Suprapubic skin (tissue), 4 donors: Measurements from ENCODE around the gene AIG1. TPM values are rescaled to one million over a fixed set of nuclear protein-coding genes. Genes with fewer than 3 reads are reported as not detected.
"Not testable (repeated sequence)": the region's sequence is repeated elsewhere in the genome, so short reads cannot be mapped to it uniquely, and the experiment has no call there.

Experiments
- DNase-seq, 2 donors: peaks; one replicate each; pipeline ENCODE4 v3.0.0-alpha.2; 2019; ENCODE audit warnings: low spot score in 2 of 2
- H3K27ac ChIP-seq: fragments of 200-600 bp; sonication (generic); one replicate; pipeline ENCODE4 v1.5.1; 2019
- H3K27me3 ChIP-seq: fragments of 200-600 bp; sonication (generic); one replicate; pipeline ENCODE4 v1.5.1; 2019
- H3K36me3 ChIP-seq: fragments of 200-600 bp; sonication (generic); one replicate; pipeline ENCODE4 v1.5.1; 2019
- H3K4me1 ChIP-seq: fragments of 200-600 bp; sonication (generic); one replicate; pipeline ENCODE4 v1.5.1; 2019
- H3K4me3 ChIP-seq: fragments of 200-600 bp; sonication (generic); one replicate; pipeline ENCODE4 v1.5.1; 2019; ENCODE audit warnings: mild to moderate bottlenecking
- H3K9me3 ChIP-seq: fragments of 200-600 bp; sonication (generic); one replicate; pipeline ENCODE4 v1.5.1; 2019
- EP300 ChIP-seq: sonication (generic); formaldehyde crosslinking; IDR thresholded peaks from one replicate; pipeline ENCODE4 v1.6.1; 2017; ENCODE audit warnings: antibody characterized with exemption
- POLR2A ChIP-seq, 2 donors: fragments of 450-650 bp; IDR thresholded peaks; one replicate each; pipeline ENCODE4 v1.6.1; 2017; ENCODE audit warnings: antibody characterized with exemption in 2 of 2, mild to moderate bottlenecking in 2 of 2, moderate library complexity in 2 of 2
- POLR2AphosphoS5 ChIP-seq, 3 donors: sonication (generic); formaldehyde crosslinking; IDR thresholded peaks; one replicate each; pipeline ENCODE4 v1.6.1; 2017; ENCODE audit warnings: antibody characterized with exemption in 3 of 3
- WGBS: methylation state at CpG from one replicate; pipeline ENCODE4 v1.1.5; 2018; 5-methylcytosine and 5-hydroxymethylcytosine counted together
- total RNA-seq, 4 donors: library from RNA; depleted of rRNA; stranded (reverse); fragments of >200 nt; gene quantifications; one replicate each; pipeline ENCODE4 v1.1.0, GENCODE V29; 2016
- TF ChIP-seq, protein P1 (sequence below), 2 donors: fragments of 200-600 bp in 1 of 2; fragments of 450-650 bp in 1 of 2; sonication (generic) in 1 of 2; IDR thresholded peaks; one replicate each; pipeline ENCODE4 v1.5.1; 2016 to 2019; ENCODE audit warnings: antibody characterized with exemption in 2 of 2, mild to moderate bottlenecking in 1 of 2, moderate library complexity in 1 of 2

The AIG1 gene
- total RNA-seq, 4 donors from 2014 or later = 14.5 to 22.1 (median 19.7) TPM

DNA sequence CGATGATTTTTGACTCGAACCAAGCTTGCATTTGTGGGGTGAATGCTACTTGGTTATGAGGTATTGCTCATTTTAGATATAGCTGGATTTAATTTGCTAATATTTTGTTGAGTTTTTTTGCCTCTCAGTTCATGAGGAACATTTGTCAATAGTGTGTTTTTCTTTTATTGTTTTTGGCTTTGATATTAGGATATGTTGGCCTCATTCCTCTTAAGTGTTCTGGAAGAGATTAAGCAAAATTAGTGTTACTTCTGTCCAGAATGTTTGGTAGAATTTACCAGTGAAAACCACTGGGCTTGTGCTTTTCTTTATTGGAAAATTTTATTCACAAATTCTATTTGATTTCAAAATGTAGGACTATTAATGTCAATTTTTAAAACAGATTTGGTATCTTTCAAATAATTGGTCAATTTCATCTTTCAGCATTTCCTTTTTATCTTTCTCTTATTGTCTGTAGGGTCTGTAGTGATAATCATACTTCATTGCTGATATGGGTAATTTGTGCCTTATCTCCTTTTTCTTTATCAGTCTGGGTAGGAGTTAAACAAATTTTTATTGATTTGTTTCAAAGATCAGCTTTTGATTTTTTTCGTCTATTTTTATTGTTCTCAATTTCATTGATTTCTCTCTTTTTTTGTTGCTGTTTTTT is 14.1 kb downstream of the AIG1 start:
- Histone ChIP-seq H3K9me3 (no peaks in the 10 kb centered on the region), H3K4me3 (no peak overlapping the region), H3K27me3 (no peaks in the 10 kb centered on the region), H3K27ac (no peak overlapping the region), H3K36me3 (no peaks in the 10 kb centered on the region), H3K4me1 (no peaks in the 10 kb centered on the region)
- no peak for TF ChIP-seq EP300
- no peak for TF ChIP-seq POLR2AphosphoS5 (IDR thresholded peaks at IDR 0.05)
- TF ChIP-seq, protein P1, sequence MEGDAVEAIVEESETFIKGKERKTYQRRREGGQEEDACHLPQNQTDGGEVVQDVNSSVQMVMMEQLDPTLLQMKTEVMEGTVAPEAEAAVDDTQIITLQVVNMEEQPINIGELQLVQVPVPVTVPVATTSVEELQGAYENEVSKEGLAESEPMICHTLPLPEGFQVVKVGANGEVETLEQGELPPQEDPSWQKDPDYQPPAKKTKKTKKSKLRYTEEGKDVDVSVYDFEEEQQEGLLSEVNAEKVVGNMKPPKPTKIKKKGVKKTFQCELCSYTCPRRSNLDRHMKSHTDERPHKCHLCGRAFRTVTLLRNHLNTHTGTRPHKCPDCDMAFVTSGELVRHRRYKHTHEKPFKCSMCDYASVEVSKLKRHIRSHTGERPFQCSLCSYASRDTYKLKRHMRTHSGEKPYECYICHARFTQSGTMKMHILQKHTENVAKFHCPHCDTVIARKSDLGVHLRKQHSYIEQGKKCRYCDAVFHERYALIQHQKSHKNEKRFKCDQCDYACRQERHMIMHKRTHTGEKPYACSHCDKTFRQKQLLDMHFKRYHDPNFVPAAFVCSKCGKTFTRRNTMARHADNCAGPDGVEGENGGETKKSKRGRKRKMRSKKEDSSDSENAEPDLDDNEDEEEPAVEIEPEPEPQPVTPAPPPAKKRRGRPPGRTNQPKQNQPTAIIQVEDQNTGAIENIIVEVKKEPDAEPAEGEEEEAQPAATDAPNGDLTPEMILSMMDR (IDR thresholded peaks at IDR 0.05) = no peak
- no peak for TF ChIP-seq POLR2A (IDR thresholded peaks at IDR 0.05)
- DNase-seq = no peak
- WGBS = 72% methylated on average over 3 of the region's 3 CpGs

DNA sequence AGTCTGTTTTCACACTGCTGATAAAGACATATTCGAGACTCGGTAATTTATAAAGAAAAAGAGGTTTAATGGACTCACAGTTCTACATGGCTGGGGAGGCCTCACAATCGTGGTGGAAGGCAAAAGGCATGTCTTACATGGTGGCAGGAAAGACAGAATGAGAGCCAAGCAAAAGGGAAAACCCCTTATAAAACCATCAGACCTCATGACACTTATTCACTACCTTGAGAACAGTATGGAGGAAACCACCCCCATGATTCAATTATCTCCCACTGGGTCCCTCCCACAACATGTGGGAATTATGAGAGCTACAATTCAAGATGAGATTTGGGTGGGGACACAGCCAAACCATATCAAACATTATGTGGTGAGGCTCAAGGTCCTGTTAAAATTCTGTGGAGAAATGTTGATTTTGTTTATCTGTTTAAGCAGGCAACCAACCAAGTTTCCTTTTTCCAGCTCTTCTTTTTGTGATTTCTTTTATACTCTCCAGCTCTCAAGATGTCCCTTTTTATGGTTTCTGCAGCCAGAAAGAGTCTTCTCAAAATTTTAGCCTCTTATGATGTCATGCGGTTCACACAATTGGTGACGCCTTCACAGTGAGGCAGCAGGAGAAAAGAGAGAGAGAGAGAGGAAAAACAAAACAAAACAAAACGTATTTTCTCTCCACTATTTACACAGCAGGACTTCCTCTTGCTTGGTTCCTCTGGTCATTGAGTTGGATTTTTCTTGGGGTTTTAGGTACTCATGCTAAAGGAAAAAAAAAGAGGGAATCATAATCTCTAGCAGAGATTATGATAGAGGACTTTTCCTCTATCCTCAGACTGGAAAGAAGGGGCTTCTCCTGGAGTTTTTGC is 18.0 kb downstream of the AIG1 start:
- Histone ChIP-seq H3K36me3 (no peaks in the 10 kb centered on the region), H3K27me3 (no peaks in the 10 kb centered on the region), H3K27ac (no peak overlapping the region), H3K4me3 (no peak overlapping the region), H3K4me1 (no peaks in the 10 kb centered on the region), H3K9me3 (no peaks in the 10 kb centered on the region)
- 81% methylated on average over 6 of the region's 6 CpGs for WGBS
- DNase-seq = no peak
- TF ChIP-seq POLR2AphosphoS5 (IDR thresholded peaks at IDR 0.05) (no peak), EP300 (no peak), POLR2A (IDR thresholded peaks at IDR 0.05) (no peak)

GRCh38 chr6:143079325-143079640 is 18.6 kb downstream of the AIG1 start:
- no peak overlapping the region for H3K27ac ChIP-seq

DNA sequence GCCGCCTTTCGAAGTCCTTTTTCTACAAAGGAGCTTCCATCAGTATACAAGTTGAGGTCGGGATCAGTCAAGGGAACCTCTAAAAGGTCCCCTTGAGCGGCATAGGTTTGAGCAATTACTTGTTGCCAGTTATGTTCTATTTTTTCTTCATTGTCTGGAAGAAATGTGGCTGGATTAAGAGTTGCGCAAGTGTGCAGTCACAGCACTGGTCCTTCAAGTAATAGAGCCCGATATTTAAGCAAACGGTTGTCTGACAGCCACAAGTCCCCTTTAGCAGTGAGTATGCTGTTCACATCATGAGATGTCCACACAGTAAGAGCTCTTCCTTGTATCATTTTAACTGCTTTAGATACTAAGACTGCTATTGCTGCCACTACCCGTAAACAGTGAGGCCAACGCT is 21.6 kb downstream of the AIG1 start:
- not testable (repeated sequence) for H3K27ac ChIP-seq, H3K4me1 ChIP-seq, DNase-seq, H3K27me3 ChIP-seq, H3K4me3 ChIP-seq, H3K9me3 ChIP-seq, H3K36me3 ChIP-seq
- 99% methylated on average over 9 of the region's 9 CpGs for WGBS

More at GRCh38 chr6:143079325-143079640, 18.6 kb downstream of the AIG1 start:
- no peaks in the 10 kb centered on the region for H3K9me3 ChIP-seq
- no peaks in the 10 kb centered on the region for H3K4me1 ChIP-seq
- no peaks in the 10 kb centered on the region for H3K36me3 ChIP-seq
- TF ChIP-seq, protein P1 (IDR thresholded peaks at IDR 0.05) = no peak
- no peak for TF ChIP-seq POLR2AphosphoS5 (IDR thresholded peaks at IDR 0.05)
- no peak for TF ChIP-seq EP300
- no peak for TF ChIP-seq POLR2A (IDR thresholded peaks at IDR 0.05)
- H3K4me3 ChIP-seq = no peak overlapping the region
- H3K27me3 ChIP-seq = no peaks in the 10 kb centered on the region
- DNase-seq = no peak

- H3K36me3 ChIP-seq, H3K9me3 ChIP-seq, H3K4me1 ChIP-seq, H3K4me3 ChIP-seq, DNase-seq, H3K27ac ChIP-seq, H3K27me3 ChIP-seq: not testable (repeated sequence)
- 94% methylated on average over 8 of the region's 8 CpGs for WGBS
Measured at GRCh38 chr6:143084019-143084418, 23.3 kb downstream of the AIG1 start.

GRCh38 chr6:143087335-143087734 is 26.6 kb downstream of the AIG1 start:
- H3K4me1 ChIP-seq, DNase-seq, H3K36me3 ChIP-seq, H3K9me3 ChIP-seq, H3K27me3 ChIP-seq, H3K27ac ChIP-seq, H3K4me3 ChIP-seq: not testable (repeated sequence)
- 95% methylated on average over 11 of the region's 11 CpGs for WGBS

DNA sequence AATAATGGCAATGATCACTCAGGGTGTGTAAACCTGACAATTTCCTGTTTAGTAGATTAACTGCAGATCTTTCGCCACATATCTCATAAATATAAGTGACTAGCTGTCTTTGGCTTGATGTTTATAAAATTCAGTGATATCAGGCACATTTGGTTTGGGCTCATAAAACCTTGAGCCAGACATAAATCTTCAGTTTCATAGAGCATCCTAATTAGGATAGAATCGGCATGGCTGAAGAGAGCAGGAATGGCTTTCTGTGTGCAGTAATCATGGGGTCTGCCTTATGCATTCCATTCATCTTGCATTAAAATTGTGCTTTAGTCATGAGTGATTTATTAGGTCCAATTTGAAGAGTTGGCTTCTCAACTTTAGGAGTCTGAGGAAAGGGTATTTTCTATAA is 27.2 kb downstream of the AIG1 start:
- Histone ChIP-seq H3K36me3 (no peaks in the 10 kb centered on the region), H3K27ac (no peak overlapping the region), H3K9me3 (no peaks in the 10 kb centered on the region), H3K4me3 (no peak overlapping the region), H3K27me3 (no peaks in the 10 kb centered on the region), H3K4me1 (no peaks in the 10 kb centered on the region)
- 81% methylated on average over 2 of the region's 2 CpGs for WGBS
- no peak for DNase-seq
- TF ChIP-seq POLR2AphosphoS5 (IDR thresholded peaks at IDR 0.05) (no peak), POLR2A (IDR thresholded peaks at IDR 0.05) (no peak), EP300 (no peak)
- TF ChIP-seq, protein P1 (IDR thresholded peaks at IDR 0.05) = no peak
